IMR-90 (cell line): ENCODE measurements around the gene SPTLC3. TPM values are rescaled to one million over a fixed set of nuclear protein-coding genes. Genes with fewer than 3 reads are reported as not detected.

Source experiments
- ATAC-seq: fragments of 200-7000 bp; cut with Tn5 transposase; 2 replicates; pipeline ENCODE4 v1.9.1; 2020; ENCODE audit warnings: low read depth, mild to moderate bottlenecking, moderate library complexity
- BruUV-seq: library from RNA; stranded (reverse); fragments of 400-500 nt; replicated peaks from 2 replicates; lab custom pipeline; 2021; lab: Mats Ljungman, UMichigan
- CTCF ChIA-PET: fragments of 300-600 bp; formaldehyde crosslinking; extraction: SDS; loops from one replicate; lab custom pipeline; 2021; ENCODE audit warnings: antibody characterized with exemption; lab: Yijun Ruan, JAX
- POLR2A ChIA-PET: fragments of 300-600 bp; sonication (Branson Sonifier 250); formaldehyde crosslinking; loops from one replicate; lab custom pipeline; 2022; ENCODE audit warnings: antibody characterized with exemption; ENCODE audit not compliant: unreplicated experiment; lab: Charles Lee
- DNase-seq: peaks from one replicate; pipeline ENCODE4 v3.0.0; 2013
- H2AFZ ChIP-seq: replicated peaks from 2 replicates; pipeline ENCODE3; 2013; ENCODE audit warnings: low read length, mild to moderate bottlenecking; ENCODE audit not compliant: poor library complexity
- H2AK5ac ChIP-seq: 2 replicates; pipeline ENCODE4 v1.6.1; 2013; ENCODE audit warnings: low read depth, low read length, inconsistent platforms
- H2AK9ac ChIP-seq: replicated peaks from 2 replicates; pipeline ENCODE3; 2013; ENCODE audit warnings: mild to moderate bottlenecking, low read depth, low read length, moderate library complexity; ENCODE audit not compliant: poor library complexity
- H2BK120ac ChIP-seq: 2 replicates; pipeline ENCODE4 v1.6.1; 2013; ENCODE audit warnings: low read depth, low read length, inconsistent platforms
- H2BK15ac ChIP-seq: 3 replicates; pipeline ENCODE4 v1.6.1; 2013; ENCODE audit warnings: low read depth, low read length, inconsistent platforms
- H2BK20ac ChIP-seq: 2 replicates; pipeline ENCODE4 v1.6.1; 2013; ENCODE audit warnings: low read depth, mild to moderate bottlenecking, inconsistent platforms, low read length, moderate library complexity
- H2BK5ac ChIP-seq: 2 replicates; pipeline ENCODE4 v1.6.1; 2013; ENCODE audit warnings: mild to moderate bottlenecking, low read depth, low read length, inconsistent platforms; ENCODE audit not compliant: poor library complexity, severe bottlenecking
- H3K14ac ChIP-seq: replicated peaks from 2 replicates; pipeline ENCODE4 v1.6.1; 2013; ENCODE audit warnings: low read depth, low read length, inconsistent platforms
- H3K18ac ChIP-seq: 2 replicates; pipeline ENCODE4 v1.6.1; 2013; ENCODE audit warnings: low read depth, low read length, control low read depth
- H3K23ac ChIP-seq: 2 replicates; pipeline ENCODE4 v1.6.1; 2013; ENCODE audit warnings: low read depth, low read length, inconsistent platforms
- H3K27ac ChIP-seq: 2 replicates; pipeline ENCODE4 v1.5.1; 2013; ENCODE audit warnings: mild to moderate bottlenecking, control low read depth, low read length; ENCODE audit not compliant: insufficient read depth
- H3K27me3 ChIP-seq: 2 replicates; pipeline ENCODE4 v1.6.1; 2013; ENCODE audit warnings: low read length; ENCODE audit not compliant: control insufficient read depth, insufficient read depth
- H3K36me3 ChIP-seq: 2 replicates; pipeline ENCODE4 v1.6.1; 2013; ENCODE audit warnings: low read length, mixed read lengths; ENCODE audit not compliant: control insufficient read depth, insufficient read depth
- H3K4ac ChIP-seq: 2 replicates; pipeline ENCODE4 v1.6.1; 2013; ENCODE audit warnings: low read depth, low read length, inconsistent platforms
- H3K4me1 ChIP-seq: 2 replicates; pipeline ENCODE4 v1.6.1; 2013; ENCODE audit warnings: low read length, mixed read lengths; ENCODE audit not compliant: control insufficient read depth, insufficient read depth
- H3K4me2 ChIP-seq: 2 replicates; pipeline ENCODE4 v1.6.1; 2013; ENCODE audit warnings: low read depth, mild to moderate bottlenecking, control low read depth, low read length, moderate library complexity
- H3K4me3 ChIP-seq: 2 replicates; pipeline ENCODE4 v1.5.1; 2013; ENCODE audit warnings: low read depth, mild to moderate bottlenecking, control low read depth, low read length, moderate library complexity; ENCODE audit not compliant: insufficient read depth
- H3K56ac ChIP-seq: 2 replicates; pipeline ENCODE4 v1.6.1; 2013; ENCODE audit warnings: low read length, inconsistent platforms; ENCODE audit not compliant: insufficient read depth; ENCODE audit errors: extremely low read depth
- H3K79me1 ChIP-seq, 2 experiments: 2 replicates each; pipeline ENCODE4 v1.6.1; 2013; ENCODE audit warnings: low read length in 2 of 2, inconsistent platforms in 1 of 2, low read depth in 1 of 2
- H3K9ac ChIP-seq: 2 replicates; pipeline ENCODE4 v1.6.1; 2013; ENCODE audit warnings: low read depth, low read length, control low read depth
- H3K9me1 ChIP-seq: 2 replicates; pipeline ENCODE4 v1.6.1; 2013; ENCODE audit warnings: low read length, inconsistent platforms; ENCODE audit not compliant: insufficient read depth
- H3K9me3 ChIP-seq: 2 replicates; pipeline ENCODE4 v1.6.1; 2013; ENCODE audit warnings: low read length; ENCODE audit not compliant: control insufficient read depth, insufficient read depth
- H4K20me1 ChIP-seq: 2 replicates; pipeline ENCODE4 v1.6.1; 2013; ENCODE audit warnings: low read length, inconsistent platforms; ENCODE audit not compliant: insufficient read depth
- H4K5ac ChIP-seq: 2 replicates; pipeline ENCODE4 v1.6.1; 2013; ENCODE audit warnings: mild to moderate bottlenecking, low read depth, low read length, control low read depth
- H4K8ac ChIP-seq, 2 experiments: 2 replicates each; pipeline ENCODE4 v1.6.1; 2013; ENCODE audit warnings: low read depth in 2 of 2, low read length in 2 of 2, control low read depth in 1 of 2, inconsistent platforms in 1 of 2
- H4K91ac ChIP-seq: 2 replicates; pipeline ENCODE4 v1.6.1; 2013; ENCODE audit warnings: low read depth, low read length, inconsistent platforms; ENCODE audit not compliant: insufficient read depth
- BHLHE40 ChIP-seq: fragments of 150-350 bp; IDR thresholded peaks from 2 replicates; pipeline ENCODE4 v1.6.1; 2016; ENCODE audit warnings: mild to moderate bottlenecking, low read depth, low read length
- CEBPB ChIP-seq: IDR thresholded peaks from 2 replicates; pipeline ENCODE4 v1.6.1; 2012; ENCODE audit warnings: low read depth, low read length, improper control_type of control experiment
- CHD1 ChIP-seq: IDR thresholded peaks from 2 replicates; pipeline ENCODE4 v1.6.1; 2012; ENCODE audit warnings: low read depth, low read length, improper control_type of control experiment
- FOS ChIP-seq: fragments of 150-350 bp; IDR thresholded peaks from 2 replicates; pipeline ENCODE4 v1.6.1; 2016; ENCODE audit warnings: low read depth, low read length
- MAFK ChIP-seq: IDR thresholded peaks from 2 replicates; pipeline ENCODE4 v1.6.1; 2012; ENCODE audit warnings: low read depth, low read length, improper control_type of control experiment
- MAZ ChIP-seq: IDR thresholded peaks from 2 replicates; pipeline ENCODE4 v1.6.1; 2012; ENCODE audit warnings: low read depth, mild to moderate bottlenecking, low read length, improper control_type of control experiment, moderate library complexity, borderline replicate concordance
- NFE2L2 ChIP-seq: fragments of 150-350 bp; IDR thresholded peaks from 2 replicates; pipeline ENCODE4 v1.6.1; 2016; ENCODE audit warnings: low read depth, mild to moderate bottlenecking, low read length
- POLR2A ChIP-seq: IDR thresholded peaks from 2 replicates; pipeline ENCODE4 v1.6.1; 2012; ENCODE audit warnings: mild to moderate bottlenecking, low read depth, low read length
- RAD21 ChIP-seq: IDR thresholded peaks from 2 replicates; pipeline ENCODE4 v1.6.1; 2012; ENCODE audit warnings: low read length, improper control_type of control experiment
- RCOR1 ChIP-seq: IDR thresholded peaks from 2 replicates; pipeline ENCODE4 v1.6.1; 2012; ENCODE audit warnings: mild to moderate bottlenecking, low read length, improper control_type of control experiment; ENCODE audit not compliant: insufficient replicate concordance
- RFX5 ChIP-seq: IDR thresholded peaks from 2 replicates; pipeline ENCODE4 v1.8.0; 2012; ENCODE audit warnings: low read depth, mild to moderate bottlenecking, low read length, moderate library complexity
- SMC3 ChIP-seq: fragments of 150-350 bp; IDR thresholded peaks from 2 replicates; pipeline ENCODE4 v1.6.1; 2016; ENCODE audit warnings: low read depth, mild to moderate bottlenecking, antibody characterized with exemption, low read length, moderate library complexity
- WGBS, 2 experiments: methylation state at CpG; one replicate each; pipeline versions ENCODE4 v1.1.5 to v1.1.7; 2013; ENCODE audit warnings: missing lambda C conversion rate in 2 of 2; ENCODE audit not compliant: insufficient read length in 1 of 2; ENCODE audit errors: extremely low coverage in 2 of 2; 5-methylcytosine and 5-hydroxymethylcytosine counted together
- dilution Hi-C: fragments of 300-500 bp; cut with HindIII; formaldehyde crosslinking; loops from one replicate; pipeline ENCODE4 v1.14.3; 2018; ENCODE audit warnings: low sequenced_read_pairs; ENCODE audit not compliant: unreplicated experiment
- in situ Hi-C: fragments of 300-500 bp; cut with MboI; formaldehyde crosslinking; loops from 3 replicates; pipeline ENCODE4 v1.14.3; 2019; ENCODE audit warnings: low sequenced_read_pairs, inconsistent platforms, mixed read lengths
- intact Hi-C: fragments of 100-400 bp; cut with micrococcal nuclease; formaldehyde crosslinking; loops from 2 replicates; pipeline ENCODE4 v1.10.0; 2022
- polyA plus RNA-seq, 3 experiments: library from polyadenylated mRNA; depleted of rRNA; stranded (reverse); fragments of >200 nt; gene quantifications; 2 replicates each; pipeline ENCODE4 v1.2.3, GENCODE V29; 2012; ENCODE audit warnings: low replicate concordance in 1 of 3
- total RNA-seq: library from RNA; depleted of rRNA; stranded (reverse); fragments of >200 nt; gene quantifications from 2 replicates; pipeline ENCODE4 v1.2.3, GENCODE V29; 2012
- TF ChIP-seq, protein P1 (sequence below): conservative IDR thresholded peaks from 2 replicates; pipeline ENCODE4 v1.5.1; 2012; ENCODE audit warnings: mild to moderate bottlenecking, low read depth, low read length, improper control_type of control experiment
- TF ChIP-seq, protein P2 (sequence below): fragments of 150-350 bp; IDR thresholded peaks from 2 replicates; pipeline ENCODE4 v1.6.1; 2016; ENCODE audit warnings: low read depth, mild to moderate bottlenecking, low read length, moderate library complexity, borderline replicate concordance
- TF ChIP-seq, protein P3 (sequence below): fragments of 150-350 bp; IDR thresholded peaks from 2 replicates; pipeline ENCODE4 v1.6.1; 2017; ENCODE audit warnings: mild to moderate bottlenecking, antibody characterized with exemption, low read length, low read depth

SPTLC3 gene
- total and polyA plus RNA-seq, 2 of the 4 experiments (the other 2 are of a cell fraction), result 0.44 to 1.6 TPM

DNA sequence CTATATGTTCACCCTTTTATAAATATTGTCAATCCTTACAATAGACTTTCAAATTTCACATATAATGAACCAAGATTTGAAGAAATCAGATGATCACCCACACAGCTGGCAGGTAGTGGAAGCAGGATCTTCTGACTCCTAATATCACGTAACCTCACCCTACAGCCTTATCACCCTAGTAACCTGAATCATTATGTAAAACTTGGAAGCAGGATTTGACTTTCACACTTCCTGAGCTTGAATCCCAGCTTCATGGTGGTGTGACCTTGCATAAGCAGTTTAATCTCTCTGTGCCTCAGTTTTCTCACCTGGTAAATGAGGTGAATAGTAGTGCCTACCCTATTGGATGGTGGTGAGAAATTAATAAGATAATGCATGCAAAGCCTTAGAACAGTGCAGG, 16.4 kb downstream of the SPTLC3 start:
- Histone ChIP-seq H4K91ac (no peak overlapping the region), H3K14ac (no peak overlapping the region), H2BK15ac (no peak overlapping the region), H2AK9ac (no peak overlapping the region), H3K36me3 (no peaks in the 10 kb centered on the region), H3K56ac (no peak overlapping the region), H3K9ac (no peak overlapping the region), H4K8ac (no peak overlapping the region), H3K27me3 (no peaks in the 10 kb centered on the region), H2AFZ (no peak overlapping the region), H3K4me2 (no peak overlapping the region), H4K20me1 (no peaks in the 10 kb centered on the region), H3K4me1 (peaks cover 4% of the 10 kb centered on the region), H2BK5ac (no peak overlapping the region), H3K18ac (no peak overlapping the region), H3K4ac (no peak overlapping the region), H3K23ac (no peak overlapping the region), H2AK5ac (no peak overlapping the region), H3K9me3 (peaks cover 2% of the 10 kb centered on the region; the same call in 1 of the 2 replicates), H3K27ac (no peak overlapping the region), H4K5ac (no peak overlapping the region), H3K9me1 (no peaks in the 10 kb centered on the region), H3K79me1 (no peaks in the 10 kb centered on the region), H2BK120ac (no peak overlapping the region), H2BK20ac (no peak overlapping the region), H3K4me3 (no peak overlapping the region)
- ChIA-PET CTCF (no interaction called here), POLR2A (no interaction called here)
- in situ Hi-C loops (no loop called here), dilution Hi-C loops (no loop called here), intact Hi-C loops (no loop called here)
- BruUV-seq, result no TSS peak
- WGBS, 2 experiments, result no CpG with 5 or more reads among the region's 1 CpG
- ATAC-seq (no peak), DNase-seq (no peak)
- TF ChIP-seq CEBPB (no peak), MAFK (no peak), BHLHE40 (no peak), POLR2A (no peak), FOS (no peak), RCOR1 (no peak), NFE2L2 (no peak), SMC3 (no peak), CHD1 (no peak), RFX5 (no peak), RAD21 (no peak), MAZ (no peak)
- TF ChIP-seq, protein P1, sequence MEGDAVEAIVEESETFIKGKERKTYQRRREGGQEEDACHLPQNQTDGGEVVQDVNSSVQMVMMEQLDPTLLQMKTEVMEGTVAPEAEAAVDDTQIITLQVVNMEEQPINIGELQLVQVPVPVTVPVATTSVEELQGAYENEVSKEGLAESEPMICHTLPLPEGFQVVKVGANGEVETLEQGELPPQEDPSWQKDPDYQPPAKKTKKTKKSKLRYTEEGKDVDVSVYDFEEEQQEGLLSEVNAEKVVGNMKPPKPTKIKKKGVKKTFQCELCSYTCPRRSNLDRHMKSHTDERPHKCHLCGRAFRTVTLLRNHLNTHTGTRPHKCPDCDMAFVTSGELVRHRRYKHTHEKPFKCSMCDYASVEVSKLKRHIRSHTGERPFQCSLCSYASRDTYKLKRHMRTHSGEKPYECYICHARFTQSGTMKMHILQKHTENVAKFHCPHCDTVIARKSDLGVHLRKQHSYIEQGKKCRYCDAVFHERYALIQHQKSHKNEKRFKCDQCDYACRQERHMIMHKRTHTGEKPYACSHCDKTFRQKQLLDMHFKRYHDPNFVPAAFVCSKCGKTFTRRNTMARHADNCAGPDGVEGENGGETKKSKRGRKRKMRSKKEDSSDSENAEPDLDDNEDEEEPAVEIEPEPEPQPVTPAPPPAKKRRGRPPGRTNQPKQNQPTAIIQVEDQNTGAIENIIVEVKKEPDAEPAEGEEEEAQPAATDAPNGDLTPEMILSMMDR, result no peak
- TF ChIP-seq, protein P2, sequence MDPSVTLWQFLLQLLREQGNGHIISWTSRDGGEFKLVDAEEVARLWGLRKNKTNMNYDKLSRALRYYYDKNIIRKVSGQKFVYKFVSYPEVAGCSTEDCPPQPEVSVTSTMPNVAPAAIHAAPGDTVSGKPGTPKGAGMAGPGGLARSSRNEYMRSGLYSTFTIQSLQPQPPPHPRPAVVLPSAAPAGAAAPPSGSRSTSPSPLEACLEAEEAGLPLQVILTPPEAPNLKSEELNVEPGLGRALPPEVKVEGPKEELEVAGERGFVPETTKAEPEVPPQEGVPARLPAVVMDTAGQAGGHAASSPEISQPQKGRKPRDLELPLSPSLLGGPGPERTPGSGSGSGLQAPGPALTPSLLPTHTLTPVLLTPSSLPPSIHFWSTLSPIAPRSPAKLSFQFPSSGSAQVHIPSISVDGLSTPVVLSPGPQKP, result no peak
- TF ChIP-seq, protein P3, sequence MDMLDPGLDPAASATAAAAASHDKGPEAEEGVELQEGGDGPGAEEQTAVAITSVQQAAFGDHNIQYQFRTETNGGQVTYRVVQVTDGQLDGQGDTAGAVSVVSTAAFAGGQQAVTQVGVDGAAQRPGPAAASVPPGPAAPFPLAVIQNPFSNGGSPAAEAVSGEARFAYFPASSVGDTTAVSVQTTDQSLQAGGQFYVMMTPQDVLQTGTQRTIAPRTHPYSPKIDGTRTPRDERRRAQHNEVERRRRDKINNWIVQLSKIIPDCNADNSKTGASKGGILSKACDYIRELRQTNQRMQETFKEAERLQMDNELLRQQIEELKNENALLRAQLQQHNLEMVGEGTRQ, result no peak
